OCI-LY7 (cell line): Measurements from ENCODE around the gene ATP1B1.

Experiments
- CTCF ChIP-seq: fragments of 200-600 bp; sonication (generic); conservative IDR thresholded peaks from 2 replicates; pipeline ENCODE4 v1.5.1; 2014; ENCODE audit warnings: mild to moderate bottlenecking, antibody characterized with exemption, low read length, moderate library complexity, mixed read lengths
- EZH2phosphoT487 ChIP-seq: fragments of 200-600 bp; sonication (generic); IDR thresholded peaks from 2 replicates; pipeline ENCODE4 v1.6.1; 2018; ENCODE audit warnings: low read depth, borderline replicate concordance, mild to moderate bottlenecking, mixed run types, antibody characterized with exemption, low read length, moderate library complexity, mixed read lengths

- TF ChIP-seq CTCF (no peak), EZH2phosphoT487 (no peak)
These were observed 42.4 kb upstream of the ATP1B1 start for GRCh38 chr1:169064103-169064502.
